Astrocyte (in vitro differentiated cells and primary cell): ENCODE measurements around the gene HNRNPA2B1. TPM values are rescaled to one million over a fixed set of nuclear protein-coding genes. Genes with fewer than 3 reads are reported as not detected.

ENCODE experiments used
- DNase-seq: peaks from one replicate; pipeline ENCODE4 v3.0.0-alpha.2; 2010; ENCODE audit warnings: low read depth
- FAIRE-seq: peaks from 2 replicates; lab custom pipeline; 2011; peaks lifted over from hg19 to GRCh38; lab: Jason Lieb, UNC
- H2AFZ ChIP-seq: 2 replicates; pipeline ENCODE4 v1.6.0; 2012; ENCODE audit warnings: low read depth, low read length, inconsistent platforms
- H3K27ac ChIP-seq: 2 replicates; pipeline ENCODE4 v1.5.1; 2011; ENCODE audit warnings: low read depth, low read length, inconsistent platforms
- H3K27me3 ChIP-seq: 2 replicates; pipeline ENCODE4 v1.6.0; 2011; ENCODE audit warnings: low read length, inconsistent platforms; ENCODE audit not compliant: insufficient read depth
- H3K36me3 ChIP-seq: 2 replicates; pipeline ENCODE4 v1.5.1; 2011; ENCODE audit warnings: low read length, inconsistent platforms; ENCODE audit not compliant: insufficient read depth
- H3K4me1 ChIP-seq: 2 replicates; pipeline ENCODE4 v1.5.1; 2011; ENCODE audit warnings: low read length, inconsistent platforms; ENCODE audit not compliant: insufficient read depth
- H3K4me2 ChIP-seq: 2 replicates; pipeline ENCODE4 v1.6.0; 2012; ENCODE audit warnings: low read length, inconsistent platforms
- H3K4me3 ChIP-seq: 2 replicates; pipeline ENCODE4 v1.5.1; 2011; ENCODE audit warnings: low read depth, mild to moderate bottlenecking, low read length, inconsistent platforms; ENCODE audit not compliant: insufficient read depth
- H3K79me2 ChIP-seq: 2 replicates; pipeline ENCODE4 v1.6.0; 2012; ENCODE audit warnings: mild to moderate bottlenecking, low read length, inconsistent platforms; ENCODE audit not compliant: insufficient read depth
- H3K9ac ChIP-seq: 2 replicates; pipeline ENCODE4 v1.6.0; 2012; ENCODE audit warnings: mild to moderate bottlenecking, low read length, inconsistent platforms
- H3K9me3 ChIP-seq: 2 replicates; pipeline ENCODE4 v1.5.1; 2012; ENCODE audit warnings: low read depth, mild to moderate bottlenecking, low read length, inconsistent platforms; ENCODE audit not compliant: insufficient read depth
- H4K20me1 ChIP-seq: 2 replicates; pipeline ENCODE4 v1.6.0; 2012; ENCODE audit warnings: low read length, inconsistent platforms; ENCODE audit not compliant: insufficient read depth
- H3K27ac Mint-ChIP-seq: one replicate; pipeline ENCODE4 v1.8.0; 2021; ENCODE audit warnings: mild to moderate bottlenecking, mixed read lengths; ENCODE audit not compliant: unreplicated experiment
- H3K27me3 Mint-ChIP-seq: one replicate; pipeline ENCODE4 v1.8.0; 2021; ENCODE audit warnings: low read depth, mixed read lengths; ENCODE audit not compliant: unreplicated experiment
- H3K36me3 Mint-ChIP-seq: one replicate; pipeline ENCODE4 v1.8.0; 2021; ENCODE audit warnings: low read depth, mixed read lengths; ENCODE audit not compliant: unreplicated experiment
- H3K4me1 Mint-ChIP-seq: one replicate; pipeline ENCODE4 v1.8.0; 2021; ENCODE audit warnings: low read depth, mixed read lengths; ENCODE audit not compliant: unreplicated experiment
- H3K4me3 Mint-ChIP-seq: one replicate; pipeline ENCODE4 v1.8.0; 2021; ENCODE audit warnings: mild to moderate bottlenecking, moderate library complexity, mixed read lengths; ENCODE audit not compliant: unreplicated experiment
- H3K9me3 Mint-ChIP-seq: one replicate; pipeline ENCODE4 v1.8.0; 2021; ENCODE audit warnings: mild to moderate bottlenecking, mixed read lengths; ENCODE audit not compliant: unreplicated experiment
- CTCF ChIP-seq: IDR thresholded peaks from 2 replicates; pipeline ENCODE4 v1.5.1; 2011; ENCODE audit warnings: low read depth, mild to moderate bottlenecking, inconsistent platforms, low read length, moderate library complexity; ENCODE audit not compliant: insufficient read depth
- EZH2 ChIP-seq: IDR thresholded peaks from 2 replicates; pipeline ENCODE4 v1.6.1; 2012; ENCODE audit warnings: mild to moderate bottlenecking, low read length, inconsistent platforms; ENCODE audit not compliant: insufficient read depth
- total RNA-seq: library from RNA; stranded (reverse); gene quantifications from 2 replicates; pipeline ENCODE4 v1.2.1, GENCODE V29; 2021

Gene HNRNPA2B1
- total RNA-seq, 1 donor from 2014 or later = 415 TPM

DNA sequence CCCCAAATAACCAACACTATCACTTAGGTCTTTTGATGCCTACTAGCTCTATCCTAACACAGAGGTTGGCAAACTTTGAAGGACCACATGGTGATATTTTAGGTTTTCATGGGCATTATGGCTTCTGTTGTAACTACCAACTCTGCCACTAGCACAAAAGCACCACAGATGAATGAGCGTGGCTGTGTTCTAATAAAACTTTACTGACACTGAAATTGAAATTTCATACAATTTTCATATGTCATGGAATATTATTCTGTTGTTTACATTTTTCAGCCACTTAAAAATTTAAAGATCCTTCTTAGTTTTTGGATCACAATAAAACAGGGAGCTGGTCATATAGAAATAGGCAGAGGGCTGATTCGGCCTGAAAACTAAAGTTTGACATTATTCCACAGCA lies 27.4 kb upstream of the HNRNPA2B1 start:
- no peaks in the 10 kb centered on the region for H3K27me3 ChIP-seq
- Mint-ChIP-seq H3K27ac (no peak overlapping the region), H3K27me3 (no peaks in the 10 kb centered on the region), H3K9me3 (no peaks in the 10 kb centered on the region), H3K36me3 (no peaks in the 10 kb centered on the region), H3K4me1 (no peaks in the 10 kb centered on the region), H3K4me3 (no peak overlapping the region)
- H3K4me2 ChIP-seq = no peak overlapping the region
- no peak for FAIRE-seq
- no peaks in the 10 kb centered on the region for H3K79me2 ChIP-seq
- no peak overlapping the region for H3K9ac ChIP-seq
- H4K20me1 ChIP-seq = no peaks in the 10 kb centered on the region
- DNase-seq = no peak
- no peak overlapping the region for H3K27ac ChIP-seq
- no peaks in the 10 kb centered on the region for H3K36me3 ChIP-seq
- no peaks in the 10 kb centered on the region for H3K4me1 ChIP-seq
- no peaks in the 10 kb centered on the region for H3K9me3 ChIP-seq
- TF ChIP-seq CTCF (no peak), EZH2 (no peak)
- H3K4me3 ChIP-seq = no peak overlapping the region
- H2AFZ ChIP-seq = no peak overlapping the region

- no peak for FAIRE-seq
Measured at GRCh38 chr7:26224359-26224758, 23.8 kb upstream of the HNRNPA2B1 start.

More at GRCh38 chr7:26224359-26224758, 23.8 kb upstream of the HNRNPA2B1 start:
- no peak overlapping the region for H2AFZ ChIP-seq
- Mint-ChIP-seq H3K4me3 (no peak overlapping the region), H3K4me1 (no peaks in the 10 kb centered on the region), H3K36me3 (no peaks in the 10 kb centered on the region), H3K27me3 (no peaks in the 10 kb centered on the region), H3K9me3 (no peaks in the 10 kb centered on the region), H3K27ac (no peak overlapping the region)
- H3K4me2 ChIP-seq = no peak overlapping the region
- H3K4me3 ChIP-seq = no peak overlapping the region
- no peaks in the 10 kb centered on the region for H3K36me3 ChIP-seq
- H3K4me1 ChIP-seq = no peaks in the 10 kb centered on the region
- H4K20me1 ChIP-seq = no peaks in the 10 kb centered on the region
- H3K79me2 ChIP-seq = no peaks in the 10 kb centered on the region
- H3K9me3 ChIP-seq = no peaks in the 10 kb centered on the region
- no peak for DNase-seq
- H3K27ac ChIP-seq = no peak overlapping the region
- H3K9ac ChIP-seq = no peak overlapping the region
- H3K27me3 ChIP-seq = no peaks in the 10 kb centered on the region
- TF ChIP-seq EZH2 (no peak), CTCF (no peak)
